Right atrium auricular region (tissue), 2 donors: ENCODE data around the gene IWS1. TPM values are rescaled to one million over a fixed set of nuclear protein-coding genes. Genes with fewer than 3 reads are reported as not detected.

Source experiments
- DNase-seq: peaks from one replicate; pipeline ENCODE4 v3.0.0-alpha.2; 2019; ENCODE audit warnings: low spot score
- H3K27ac ChIP-seq, 2 donors: fragments of 200-600 bp; sonication (generic); 1 replicate in 1 of 2; 2 replicates in 1 of 2; pipeline ENCODE4 v1.5.1; 2016 to 2019
- H3K27me3 ChIP-seq, 2 donors: fragments of 200-600 bp; sonication (generic); one replicate each; pipeline versions ENCODE4 v1.5.1 to v1.6.0; 2017 to 2019
- H3K36me3 ChIP-seq: fragments of 200-600 bp; sonication (generic); one replicate; pipeline ENCODE4 v1.5.1; 2016
- H3K4me1 ChIP-seq, 2 donors: fragments of 200-600 bp; sonication (generic); one replicate each; pipeline versions ENCODE4 v1.5.1 to v1.6.0; 2017 to 2019
- H3K4me3 ChIP-seq, 2 donors: fragments of 200-600 bp; sonication (generic); 1 replicate in 1 of 2; 2 replicates in 1 of 2; pipeline ENCODE4 v1.5.1; 2017 to 2019; ENCODE audit warnings: mild to moderate bottlenecking in 1 of 2, moderate library complexity in 1 of 2
- H3K9me3 ChIP-seq, 2 donors: fragments of 200-600 bp; sonication (generic); one replicate each; pipeline ENCODE4 v1.5.1; 2019
- total RNA-seq, 2 donors: library from RNA; depleted of rRNA; stranded (reverse); fragments of >200 nt; gene quantifications; one replicate each; pipeline ENCODE4 v1.1.0, GENCODE V29; 2016
- TF ChIP-seq, protein P1 (sequence below), 2 donors: fragments of 200-600 bp; sonication (generic); IDR thresholded peaks; one replicate each; pipeline ENCODE4 v1.5.1; 2019; ENCODE audit warnings: antibody characterized with exemption in 2 of 2

Gene IWS1
- total RNA-seq, 2 donors from 2014 or later, result 43.3 to 46.4 TPM

DNA sequence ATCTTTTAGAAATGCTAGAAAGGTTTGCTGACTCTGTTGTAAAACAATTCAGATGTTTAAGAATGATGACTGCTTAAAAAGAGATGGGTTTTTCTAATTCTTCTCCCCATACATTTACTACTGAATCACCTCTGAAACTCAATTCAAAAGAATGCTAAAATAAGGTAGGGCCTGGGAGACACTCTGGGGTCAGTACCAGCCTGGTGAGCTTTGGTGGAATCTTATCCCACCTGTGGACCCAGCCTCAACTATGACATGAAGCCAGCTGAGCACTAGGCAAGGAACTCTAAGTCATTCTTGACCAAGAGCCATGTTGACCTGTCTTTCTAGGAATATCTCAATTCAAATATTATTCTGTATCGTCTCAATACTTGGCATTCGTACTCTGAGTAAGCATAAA lies 44.3 kb downstream of the IWS1 start:
- H3K27ac ChIP-seq, result no peak overlapping the region
- H3K9me3 ChIP-seq, result no peaks in the 10 kb centered on the region
- no peaks in the 10 kb centered on the region for H3K4me1 ChIP-seq
- no peak for DNase-seq
- H3K4me3 ChIP-seq, result no peak overlapping the region
- no peaks in the 10 kb centered on the region for H3K27me3 ChIP-seq
- TF ChIP-seq, protein P1, sequence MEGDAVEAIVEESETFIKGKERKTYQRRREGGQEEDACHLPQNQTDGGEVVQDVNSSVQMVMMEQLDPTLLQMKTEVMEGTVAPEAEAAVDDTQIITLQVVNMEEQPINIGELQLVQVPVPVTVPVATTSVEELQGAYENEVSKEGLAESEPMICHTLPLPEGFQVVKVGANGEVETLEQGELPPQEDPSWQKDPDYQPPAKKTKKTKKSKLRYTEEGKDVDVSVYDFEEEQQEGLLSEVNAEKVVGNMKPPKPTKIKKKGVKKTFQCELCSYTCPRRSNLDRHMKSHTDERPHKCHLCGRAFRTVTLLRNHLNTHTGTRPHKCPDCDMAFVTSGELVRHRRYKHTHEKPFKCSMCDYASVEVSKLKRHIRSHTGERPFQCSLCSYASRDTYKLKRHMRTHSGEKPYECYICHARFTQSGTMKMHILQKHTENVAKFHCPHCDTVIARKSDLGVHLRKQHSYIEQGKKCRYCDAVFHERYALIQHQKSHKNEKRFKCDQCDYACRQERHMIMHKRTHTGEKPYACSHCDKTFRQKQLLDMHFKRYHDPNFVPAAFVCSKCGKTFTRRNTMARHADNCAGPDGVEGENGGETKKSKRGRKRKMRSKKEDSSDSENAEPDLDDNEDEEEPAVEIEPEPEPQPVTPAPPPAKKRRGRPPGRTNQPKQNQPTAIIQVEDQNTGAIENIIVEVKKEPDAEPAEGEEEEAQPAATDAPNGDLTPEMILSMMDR (IDR thresholded peaks at IDR 0.05), result no peak
- peaks cover 65% of the 10 kb centered on the region for H3K36me3 ChIP-seq

DNA sequence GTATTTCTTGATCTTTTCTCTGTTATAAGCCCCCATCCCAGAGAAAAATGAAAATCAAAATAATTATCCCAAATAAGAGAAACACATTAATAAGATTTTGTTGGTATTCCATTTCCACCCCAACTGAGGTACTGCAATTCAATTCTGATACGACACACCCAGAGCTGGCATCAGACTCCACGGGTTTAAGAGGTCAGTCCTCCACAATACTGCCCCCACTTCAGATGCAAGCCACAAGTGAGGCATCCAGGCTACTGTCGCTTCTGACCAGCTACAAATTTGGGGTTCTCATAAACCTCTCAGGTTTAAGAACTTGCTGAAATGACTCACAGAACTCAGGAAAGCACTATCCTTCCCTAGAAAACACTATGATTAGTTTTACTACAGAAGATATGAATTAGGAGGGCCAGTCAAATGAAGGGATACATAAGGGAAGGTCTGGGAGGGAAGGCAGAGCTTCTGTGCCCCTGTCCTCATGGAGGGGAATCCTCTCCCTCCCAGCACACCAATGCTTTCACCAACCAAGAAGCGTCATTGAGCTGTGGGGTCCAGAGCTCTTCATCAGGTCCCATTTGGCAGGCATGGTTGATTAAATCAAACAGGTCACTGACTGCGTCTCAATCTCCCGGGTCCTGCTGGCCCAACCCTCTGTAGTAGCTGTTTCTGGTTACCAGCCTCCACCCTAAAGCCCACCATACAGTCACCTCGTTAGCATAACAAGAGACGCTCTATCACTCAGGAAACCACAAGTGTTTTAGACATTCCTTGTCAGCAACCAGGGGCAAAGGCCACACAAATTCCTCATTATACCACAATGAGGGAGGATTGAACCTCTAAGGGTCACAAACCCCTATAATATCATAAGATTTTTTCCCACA lies 46.2 kb downstream of the IWS1 start:
- H3K4me1 ChIP-seq, result no peaks in the 10 kb centered on the region
- H3K4me3 ChIP-seq, result no peak overlapping the region
- H3K27ac ChIP-seq, result no peak overlapping the region
- no peak for DNase-seq
- peaks cover 0 to 4% of the 10 kb centered on the region in 2 donors for H3K9me3 ChIP-seq
- TF ChIP-seq, protein P1 (IDR thresholded peaks at IDR 0.05), result no peak
- H3K36me3 ChIP-seq, result peaks cover 46% of the 10 kb centered on the region
- no peaks in the 10 kb centered on the region for H3K27me3 ChIP-seq

DNA sequence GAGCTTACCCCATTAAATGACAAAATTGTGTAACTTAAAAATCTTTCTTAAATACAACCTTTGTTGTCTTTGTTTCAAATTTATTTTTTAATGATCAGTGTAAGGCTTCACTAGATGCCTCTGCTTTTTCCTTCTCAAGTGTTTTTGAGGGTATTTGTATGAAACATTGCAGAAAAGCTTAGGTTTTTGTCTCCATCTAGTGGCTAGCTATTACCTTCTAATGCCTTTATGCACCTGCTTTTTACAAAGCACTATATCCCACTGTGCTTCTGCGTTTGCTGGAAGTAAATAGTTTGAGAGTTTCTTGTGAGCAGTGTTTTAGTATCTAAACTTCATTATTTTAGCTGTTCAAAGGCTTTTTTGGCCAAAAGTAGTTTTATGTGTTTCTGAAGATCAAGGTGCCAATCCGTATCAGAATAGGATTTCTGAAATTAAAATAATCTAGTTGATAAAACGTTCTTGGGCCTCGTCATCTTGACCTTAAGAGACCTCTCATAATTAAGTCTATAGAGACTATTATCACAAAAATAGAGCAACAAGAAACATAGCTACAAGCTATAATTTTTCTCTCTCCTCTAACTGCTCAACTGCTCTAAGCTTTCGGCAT lies 47.0 kb downstream of the IWS1 start:
- Histone ChIP-seq H3K36me3 (peaks cover 38% of the 10 kb centered on the region), H3K4me3 (no peak overlapping the region), H3K27me3 (no peaks in the 10 kb centered on the region), H3K4me1 (no peaks in the 10 kb centered on the region), H3K9me3 (peaks cover 0 to 5% of the 10 kb centered on the region in 2 donors), H3K27ac (no peak overlapping the region)
- TF ChIP-seq, protein P1 (IDR thresholded peaks at IDR 0.05), result peak; percentile 48 to 71
- DNase-seq, result no peak

DNA sequence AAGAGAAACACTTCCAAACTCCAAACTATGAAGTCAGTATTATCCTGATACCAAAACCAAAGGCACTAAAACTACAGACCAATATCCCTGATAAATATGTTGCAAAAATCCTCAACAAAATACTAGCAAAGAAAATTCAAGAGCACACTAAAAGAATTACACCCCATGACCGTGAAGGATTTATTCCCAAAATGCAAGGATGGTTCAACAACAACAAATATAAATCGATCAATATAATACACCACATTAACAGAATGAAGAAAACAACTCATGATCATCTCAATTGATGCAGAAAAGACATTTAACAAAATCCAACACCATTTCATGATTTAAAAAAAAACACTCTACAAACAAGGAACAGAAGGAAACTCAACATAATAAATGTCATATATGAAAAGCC lies 50.5 kb downstream of the IWS1 start:
- Histone ChIP-seq H3K4me1 (no peaks in the 10 kb centered on the region), H3K4me3 (no peak overlapping the region), H3K27ac (no peak overlapping the region), H3K36me3 (peaks cover 5% of the 10 kb centered on the region), H3K9me3 (peaks cover 0 to 5% of the 10 kb centered on the region in 2 donors), H3K27me3 (no peaks in the 10 kb centered on the region)
- TF ChIP-seq, protein P1 (IDR thresholded peaks at IDR 0.05), result no peak
- DNase-seq, result no peak

DNA sequence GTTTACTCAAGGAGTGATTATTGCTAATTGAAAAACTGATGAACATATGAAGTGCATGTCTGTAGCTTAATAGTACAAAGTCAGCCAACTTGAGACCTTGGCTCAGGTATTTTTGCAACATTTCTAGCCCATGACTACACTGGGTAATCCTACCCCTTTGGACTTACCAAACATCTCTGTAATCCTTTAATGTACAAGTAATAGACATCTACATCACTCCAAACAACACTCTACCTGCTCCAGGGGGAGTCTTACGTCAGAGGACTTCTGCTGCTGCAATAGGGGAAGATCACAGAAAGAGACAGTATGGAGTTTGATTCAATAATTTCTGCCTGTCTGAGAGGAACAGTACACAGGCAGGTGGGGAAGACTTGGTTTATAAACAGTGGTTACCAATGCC lies 54.0 kb downstream of the IWS1 start:
- H3K36me3 ChIP-seq, result no peaks in the 10 kb centered on the region
- no peak overlapping the region for H3K27ac ChIP-seq
- H3K9me3 ChIP-seq, result peaks cover 0 to 5% of the 10 kb centered on the region in 2 donors
- DNase-seq, result no peak
- TF ChIP-seq, protein P1 (IDR thresholded peaks at IDR 0.05), result no peak
- no peaks in the 10 kb centered on the region for H3K4me1 ChIP-seq
- no peak overlapping the region for H3K4me3 ChIP-seq
- no peaks in the 10 kb centered on the region for H3K27me3 ChIP-seq
